ENCODE measurements around the gene CROCC. TPM values are rescaled to one million over a fixed set of nuclear protein-coding genes. Genes with fewer than 3 reads are reported as not detected.

CROCC gene
- total RNA-seq, 1 donor from 2014 or later: 8.9 TPM

- intact Hi-C loops (cut with micrococcal nuclease): no loop called here
- peaks cover 18% of the 10 kb centered on the region for H3K36me3 ChIP-seq
- H3K9me3 ChIP-seq (replicated peaks): no peaks in the 10 kb centered on the region
- no peak for TF ChIP-seq CTCF (IDR thresholded peaks at IDR 0.05; ENCODE audit: borderline replicate concordance)
- peak; percentile 57 for DNase-seq
- peaks cover 17% of the 10 kb centered on the region for H3K4me1 ChIP-seq
- H3K4me3 ChIP-seq: no peak overlapping the region
- no peaks in the 10 kb centered on the region for H3K27me3 ChIP-seq (ENCODE audit: low read depth)
- H3K27ac ChIP-seq (replicated peaks): no peak overlapping the region
These were observed 45.4 kb downstream of the CROCC start for GRCh38 chr1:16967095-16967575.

GRCh38 chr1:16967962-16968361, 46.2 kb downstream of the CROCC start:
- H3K9me3 ChIP-seq (replicated peaks): no peaks in the 10 kb centered on the region
- intact Hi-C loops (cut with micrococcal nuclease): no loop called here
- no peak overlapping the region for H3K27ac ChIP-seq (replicated peaks)
- TF ChIP-seq CTCF (IDR thresholded peaks at IDR 0.05; ENCODE audit: borderline replicate concordance): no peak
- DNase-seq: no peak
- H3K4me1 ChIP-seq: peaks cover 17% of the 10 kb centered on the region
- no peaks in the 10 kb centered on the region for H3K27me3 ChIP-seq (ENCODE audit: low read depth)
- H3K36me3 ChIP-seq: peaks cover 18% of the 10 kb centered on the region
- no peak overlapping the region for H3K4me3 ChIP-seq

GRCh38 chr1:16968372-16968771, 46.6 kb downstream of the CROCC start:
- Histone ChIP-seq H3K27ac (replicated peaks) (no peak overlapping the region), H3K36me3 (peaks cover 18% of the 10 kb centered on the region), H3K4me1 (peaks cover 17% of the 10 kb centered on the region), H3K27me3 (ENCODE audit: low read depth) (no peaks in the 10 kb centered on the region), H3K4me3 (no peak overlapping the region), H3K9me3 (replicated peaks) (no peaks in the 10 kb centered on the region)
- intact Hi-C loops (cut with micrococcal nuclease): no loop called here
- no peak for DNase-seq
- TF ChIP-seq CTCF (IDR thresholded peaks at IDR 0.05; ENCODE audit: borderline replicate concordance): no peak

- Histone ChIP-seq H3K36me3 (peaks cover 18% of the 10 kb centered on the region), H3K4me3 (no peak overlapping the region), H3K27me3 (ENCODE audit: low read depth) (no peaks in the 10 kb centered on the region), H3K9me3 (replicated peaks) (no peaks in the 10 kb centered on the region), H3K4me1 (peaks cover 14% of the 10 kb centered on the region), H3K27ac (replicated peaks) (no peak overlapping the region)
- no peak for DNase-seq
- intact Hi-C loops (cut with micrococcal nuclease): no loop called here
- no peak for TF ChIP-seq CTCF (IDR thresholded peaks at IDR 0.05; ENCODE audit: borderline replicate concordance)
These were observed 47.4 kb downstream of the CROCC start for GRCh38 chr1:16969057-16969611.

- DNase-seq: no peak
- H3K27me3 ChIP-seq (ENCODE audit: low read depth): no peaks in the 10 kb centered on the region
- TF ChIP-seq CTCF (IDR thresholded peaks at IDR 0.05; ENCODE audit: borderline replicate concordance): no peak
- H3K4me1 ChIP-seq: peaks cover 14% of the 10 kb centered on the region
- H3K27ac ChIP-seq (replicated peaks): no peak overlapping the region
- intact Hi-C loops (cut with micrococcal nuclease): no loop called here
- H3K9me3 ChIP-seq (replicated peaks): no peaks in the 10 kb centered on the region
- H3K36me3 ChIP-seq: peaks cover 18% of the 10 kb centered on the region
- no peak overlapping the region for H3K4me3 ChIP-seq
These were observed 47.9 kb downstream of the CROCC start for GRCh38 chr1:16969651-16970050.
